ENCODE measurements around the gene THEM4. TPM values are rescaled to one million over a fixed set of nuclear protein-coding genes. Genes with fewer than 3 reads are reported as not detected.

The THEM4 gene
- total and polyA plus RNA-seq, 2 of the 8 experiments (the other 6 are each of a cell fraction or from before 2014, with no cell fraction given) = 9.9 to 11.2 TPM

Small RNA genes lying within 50 kb of the gene (small RNA-seq; reads per million reads assigned to genes)
- gene RF00019 (ENCODE audit: insufficient read depth) = not detected

Other genes starting within 250 kb of the THEM4 start
- gene CELF3, start 192.7 kb downstream of the THEM4 start, total RNA-seq (2021; fragmentation: NEBNext Ultra II Directional; extraction: Animal tissue kit (Norgen Biotek cat#: 25700)) = 0.34 and 0.65 TPM in 2 replicates
- gene CELF3, start 192.7 kb downstream of the THEM4 start, polyA plus RNA-seq (2011; rRNA removed) = 1.2 and 1.3 TPM in 2 replicates
- not detected in 2 replicates for gene RIIAD1, start 188.0 kb downstream of the THEM4 start, total RNA-seq (2021; fragmentation: NEBNext Ultra II Directional; extraction: Animal tissue kit (Norgen Biotek cat#: 25700))
- not detected in 2 replicates for gene RIIAD1, start 188.0 kb downstream of the THEM4 start, polyA plus RNA-seq (2011; rRNA removed)
- gene MRPL9, start 146.0 kb downstream of the THEM4 start, total RNA-seq (2021; fragmentation: NEBNext Ultra II Directional; extraction: Animal tissue kit (Norgen Biotek cat#: 25700)) = 96.4 and 113 TPM in 2 replicates
- 64.7 and 74.9 TPM in 2 replicates for gene MRPL9, start 146.0 kb downstream of the THEM4 start, polyA plus RNA-seq (2011; rRNA removed)
- 23.8 and 26.1 TPM in 2 replicates for gene TDRKH, start 119.0 kb downstream of the THEM4 start, total RNA-seq (2021; fragmentation: NEBNext Ultra II Directional; extraction: Animal tissue kit (Norgen Biotek cat#: 25700))
- gene TDRKH, start 119.0 kb downstream of the THEM4 start, polyA plus RNA-seq (2011; rRNA removed) = 7.7 and 9.9 TPM in 2 replicates
- gene LINGO4, start 104.1 kb downstream of the THEM4 start, total RNA-seq (2021; fragmentation: NEBNext Ultra II Directional; extraction: Animal tissue kit (Norgen Biotek cat#: 25700)) = not detected in 2 replicates
- 0.03 TPM in 1 of 2 replicates, not detected in the other for gene LINGO4, start 104.1 kb downstream of the THEM4 start, polyA plus RNA-seq (2011; rRNA removed)
- gene RORC, start 77.7 kb downstream of the THEM4 start, total RNA-seq (2021; fragmentation: NEBNext Ultra II Directional; extraction: Animal tissue kit (Norgen Biotek cat#: 25700)) = 0.52 and 0.54 TPM in 2 replicates
- gene RORC, start 77.7 kb downstream of the THEM4 start, polyA plus RNA-seq (2011; rRNA removed) = 0.44 and 0.52 TPM in 2 replicates
- gene C2CD4D, start 69.7 kb downstream of the THEM4 start, total RNA-seq (2021; fragmentation: NEBNext Ultra II Directional; extraction: Animal tissue kit (Norgen Biotek cat#: 25700)) = 0.54 and 0.71 TPM in 2 replicates
- gene C2CD4D, start 69.7 kb downstream of the THEM4 start, polyA plus RNA-seq (2011; rRNA removed) = 0.41 and 0.60 TPM in 2 replicates
- gene THEM5, start 55.8 kb downstream of the THEM4 start, total RNA-seq (2021; fragmentation: NEBNext Ultra II Directional; extraction: Animal tissue kit (Norgen Biotek cat#: 25700)) = not detected in 2 replicates
- not detected in 2 replicates for gene THEM5, start 55.8 kb downstream of the THEM4 start, polyA plus RNA-seq (2011; rRNA removed)
- 231 and 233 TPM in 2 replicates for gene S100A10, start 84.3 kb upstream of the THEM4 start, total RNA-seq (2021; fragmentation: NEBNext Ultra II Directional; extraction: Animal tissue kit (Norgen Biotek cat#: 25700))
- 13.7 and 23.9 TPM in 2 replicates for gene S100A10, start 84.3 kb upstream of the THEM4 start, polyA plus RNA-seq (2011; rRNA removed)
- gene S100A11, start 127.5 kb upstream of the THEM4 start, total RNA-seq (2021; fragmentation: NEBNext Ultra II Directional; extraction: Animal tissue kit (Norgen Biotek cat#: 25700)) = 120 and 124 TPM in 2 replicates
- 249 and 343 TPM in 2 replicates for gene S100A11, start 127.5 kb upstream of the THEM4 start, polyA plus RNA-seq (2011; rRNA removed)
- gene TCHHL1, start 179.6 kb upstream of the THEM4 start, total RNA-seq (2021; fragmentation: NEBNext Ultra II Directional; extraction: Animal tissue kit (Norgen Biotek cat#: 25700)) = not detected in 2 replicates
- gene TCHHL1, start 179.6 kb upstream of the THEM4 start, polyA plus RNA-seq (2011; rRNA removed) = not detected in 2 replicates
- 0.06 and 0.07 TPM in 2 replicates for gene TCHH, start 205.9 kb upstream of the THEM4 start, total RNA-seq (2021; fragmentation: NEBNext Ultra II Directional; extraction: Animal tissue kit (Norgen Biotek cat#: 25700))
- gene TCHH, start 205.9 kb upstream of the THEM4 start, polyA plus RNA-seq (2011; rRNA removed) = 0.02 and 0.03 TPM in 2 replicates
- not detected in 2 replicates for gene RPTN, start 249.7 kb upstream of the THEM4 start, total RNA-seq (2021; fragmentation: NEBNext Ultra II Directional; extraction: Animal tissue kit (Norgen Biotek cat#: 25700))
- not detected in 2 replicates for gene RPTN, start 249.7 kb upstream of the THEM4 start, polyA plus RNA-seq (2011; rRNA removed)